HG03135 (cell line): Measurements from ENCODE around the gene PLEKHH2.
"Not testable (repeated sequence)": the region's sequence is repeated elsewhere in the genome, so short reads cannot be mapped to it uniquely, and the experiment has no call there.

Experiments
- ATAC-seq: cut with Tn5 transposase; IDR thresholded peaks from one replicate; pipeline ENCODE4 v1.9.1; 2021; ENCODE audit warnings: mild to moderate bottlenecking, moderate library complexity; ENCODE audit not compliant: unreplicated experiment

PLEKHH2 gene

DNA sequence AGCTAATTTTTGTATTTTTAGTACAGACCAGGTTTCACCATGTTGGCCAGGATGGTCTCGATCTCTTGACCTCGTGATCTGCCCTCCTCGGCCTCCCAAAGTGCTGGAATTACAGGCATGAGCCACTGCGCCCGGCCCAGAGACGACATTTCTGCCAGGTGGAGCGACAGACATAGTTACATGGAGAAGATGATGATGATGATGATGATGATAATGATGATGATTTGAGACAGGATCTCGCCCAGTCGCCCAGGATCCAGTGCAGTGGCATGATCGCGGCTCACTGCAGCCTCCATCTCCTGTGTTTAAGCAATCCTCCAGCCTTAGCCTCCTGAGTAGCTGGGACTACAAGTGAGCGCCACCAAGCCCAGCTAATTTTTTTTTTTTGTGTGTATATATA is 907 bp upstream of the PLEKHH2 start:
- ATAC-seq = not testable (repeated sequence)

GRCh38 chr2:43636621-43637020 is 439 bp upstream of the PLEKHH2 start:
- ATAC-seq = no peak

GRCh38 chr2:43642363-43642762 is 5.3 kb downstream of the PLEKHH2 start:
- no peak for ATAC-seq

- no peak for ATAC-seq
These were observed 6.6 kb downstream of the PLEKHH2 start for GRCh38 chr2:43643680-43644079.

GRCh38 chr2:43648994-43649701 is 12.1 kb downstream of the PLEKHH2 start:
- no peak for ATAC-seq

GRCh38 chr2:43653506-43653905 is 16.4 kb downstream of the PLEKHH2 start:
- no peak for ATAC-seq

DNA sequence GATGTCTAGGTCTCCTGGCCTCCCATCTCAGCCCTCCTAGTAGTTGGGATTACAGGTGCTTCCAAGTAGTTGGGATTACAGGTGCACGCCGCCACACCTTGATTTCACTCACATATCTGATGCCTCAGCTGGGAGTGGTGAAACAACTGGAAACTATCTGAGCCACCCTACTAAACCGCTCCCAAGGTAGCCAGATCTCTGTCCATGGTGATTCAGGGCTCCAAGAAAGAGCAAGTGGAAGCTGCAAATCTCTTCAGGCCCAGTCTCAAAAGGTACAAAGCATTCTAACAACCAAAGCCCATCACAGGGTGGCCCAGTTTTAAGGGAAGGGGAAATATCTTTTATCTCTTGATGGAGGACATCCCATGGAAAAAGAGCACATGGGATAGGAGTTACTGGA is 20.2 kb downstream of the PLEKHH2 start:
- no peak for ATAC-seq

DNA sequence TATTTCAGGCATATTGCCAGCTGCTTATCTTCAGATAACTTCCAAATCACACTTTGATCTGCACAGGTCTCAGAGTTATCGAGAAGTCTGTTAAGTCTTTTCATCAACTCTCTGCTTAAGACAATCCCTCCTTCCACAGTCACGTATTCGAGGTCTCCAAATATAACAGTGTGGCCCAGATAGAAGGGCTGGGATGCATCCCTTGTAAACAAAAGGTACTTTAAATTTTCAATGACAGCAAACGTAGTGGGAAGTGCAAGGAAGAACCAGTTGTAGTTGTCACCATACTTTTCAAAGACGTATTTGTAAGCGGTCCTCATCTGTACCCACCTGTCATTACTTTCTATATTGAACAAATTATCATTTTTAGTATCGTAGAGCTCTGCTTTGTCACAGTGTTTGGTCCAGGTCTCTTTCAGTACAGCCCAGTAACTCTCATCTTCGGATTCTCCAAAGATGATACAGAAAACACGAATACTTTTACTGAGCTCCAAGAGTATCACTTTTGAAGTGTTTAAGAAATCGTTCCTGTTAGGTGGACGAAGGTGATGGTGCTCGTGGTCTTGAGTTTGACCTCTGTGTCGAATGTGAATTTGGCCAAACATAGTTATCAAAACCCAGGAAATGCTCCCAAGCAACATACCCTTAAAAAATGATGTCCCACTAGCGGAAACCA is 38.7 kb downstream of the PLEKHH2 start:
- ATAC-seq = no peak

DNA sequence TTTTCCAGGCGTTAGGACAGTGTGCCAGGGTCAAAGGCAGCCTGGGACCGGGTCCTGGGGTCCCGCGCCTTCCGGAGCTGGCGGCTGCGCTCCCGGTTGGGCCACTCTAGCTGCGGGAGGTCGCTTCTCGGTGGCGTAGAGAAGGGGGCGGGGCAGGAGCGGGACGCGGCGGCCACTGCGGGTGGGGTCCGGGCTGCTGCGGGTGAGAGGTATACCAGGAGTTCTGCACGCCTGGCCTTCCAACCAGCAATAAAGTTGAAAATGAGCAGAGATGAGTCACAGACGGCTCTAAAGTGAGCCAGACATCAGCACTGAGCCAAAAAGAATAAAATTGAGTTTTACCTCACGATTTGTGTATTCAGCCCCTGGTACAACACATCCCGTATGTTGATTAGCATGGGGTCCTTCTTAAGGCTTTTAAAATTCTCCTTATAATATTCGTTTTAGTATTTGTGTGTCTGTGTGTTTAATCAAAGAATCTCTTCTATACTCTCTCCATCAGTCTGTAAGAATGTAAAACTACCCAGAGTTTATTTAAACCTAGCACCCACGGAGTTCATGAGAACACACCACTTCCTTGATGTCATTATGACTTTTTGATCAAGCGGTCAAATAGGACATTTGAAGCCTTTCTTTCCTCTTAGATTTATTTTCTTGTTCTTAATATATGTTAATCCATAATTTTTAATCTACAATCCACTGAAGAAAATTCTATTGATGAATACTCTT is 39.4 kb downstream of the PLEKHH2 start, which contains the start of gene C1GALT1C1L:
Gene C1GALT1C1L, minus strand, starts transcription at position 108 of the 729 bp plus-strand sequence. Its CDS starts 107 bp downstream, at position 1.
- no peak for ATAC-seq

DNA sequence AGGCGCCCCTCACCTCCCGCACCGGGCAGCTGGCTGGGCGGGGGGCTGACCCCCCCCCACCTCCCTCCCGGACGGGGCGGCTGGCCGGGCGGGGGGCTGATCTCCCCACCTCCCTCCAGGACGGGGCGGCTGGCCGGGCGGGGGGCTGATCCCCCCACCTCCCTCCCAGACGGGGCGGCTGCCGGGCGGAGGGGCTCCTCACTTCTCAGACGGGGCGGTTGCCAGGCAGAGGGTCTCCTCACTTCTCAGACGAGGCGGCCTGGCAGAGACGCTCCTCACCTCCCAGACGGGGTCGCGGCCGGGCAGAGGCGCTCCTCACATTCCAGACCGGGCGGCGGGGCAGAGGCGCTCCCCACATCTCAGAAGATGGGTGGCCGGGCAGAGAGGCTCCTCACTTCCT is 40.7 kb downstream of the PLEKHH2 start:
- ATAC-seq = not testable (repeated sequence)

- ATAC-seq = no peak
These were observed 48.3 kb downstream of the PLEKHH2 start for GRCh38 chr2:43685357-43685756.

DNA sequence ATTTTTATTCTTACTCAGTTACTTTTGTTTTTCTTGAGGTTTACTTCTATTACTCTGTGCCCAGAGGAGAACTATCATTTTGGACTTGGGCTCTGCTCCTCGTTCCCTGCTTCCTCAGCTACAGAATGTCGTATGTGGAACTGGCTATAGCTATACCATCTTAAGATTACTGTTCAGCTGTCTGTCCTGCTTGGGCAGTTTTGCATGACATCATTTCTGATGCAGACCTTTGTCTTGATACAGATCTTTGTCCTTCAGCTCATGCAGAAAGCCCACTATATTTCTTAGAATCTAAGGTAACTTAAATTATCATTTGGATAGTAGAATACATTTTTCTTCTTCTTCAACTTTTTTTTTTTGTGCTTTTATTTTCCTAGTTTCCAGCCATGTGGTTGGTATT is 52.9 kb downstream of the PLEKHH2 start:
- ATAC-seq = no peak

- ATAC-seq = no peak
These were observed 55.5 kb downstream of the PLEKHH2 start for GRCh38 chr2:43692428-43692994.

GRCh38 chr2:43698140-43698539 is 61.1 kb downstream of the PLEKHH2 start:
- not testable (repeated sequence) for ATAC-seq

GRCh38 chr2:43699761-43700160 is 62.7 kb downstream of the PLEKHH2 start:
- ATAC-seq = no peak

GRCh38 chr2:43701111-43701510 is 64.1 kb downstream of the PLEKHH2 start:
- ATAC-seq = no peak

GRCh38 chr2:43707255-43708015 is 70.4 kb downstream of the PLEKHH2 start:
- no peak for ATAC-seq

GRCh38 chr2:43708178-43708577 is 71.1 kb downstream of the PLEKHH2 start:
- ATAC-seq = no peak

DNA sequence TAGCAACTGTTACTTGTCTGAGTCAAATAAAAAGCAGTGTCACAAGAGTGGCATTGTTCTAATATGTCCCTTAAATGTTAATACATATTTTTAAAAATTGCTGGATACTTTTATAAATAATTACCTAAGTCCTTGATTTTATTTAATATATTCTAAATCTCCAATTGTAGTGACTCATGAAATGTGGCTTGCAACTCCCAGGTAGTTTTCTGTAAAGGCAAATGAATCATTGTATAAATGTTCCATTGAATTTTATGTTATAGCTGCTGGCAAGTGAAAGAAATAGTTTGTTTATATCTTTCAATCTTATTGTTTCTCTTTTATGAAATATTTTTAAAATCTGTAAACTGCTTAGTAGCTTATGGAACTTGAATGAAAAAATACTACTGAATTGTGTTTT is 71.8 kb downstream of the PLEKHH2 start:
- no peak for ATAC-seq

- ATAC-seq = no peak
These were observed 73.8 kb downstream of the PLEKHH2 start for GRCh38 chr2:43710866-43711265.

- ATAC-seq = no peak
These were observed 77.1 kb downstream of the PLEKHH2 start for GRCh38 chr2:43714164-43714563.
